T-helper 1 cell (primary cell): ENCODE data around the gene NOVA1.
"Not testable (repeated sequence)": the region's sequence is repeated elsewhere in the genome, so short reads cannot be mapped to it uniquely, and the experiment has no call there.

Experiments
- DNase-seq, 5 donors: peaks; one replicate each; pipeline ENCODE4 v3.0.0-alpha.2; 2012 to 2020
- total RNA-seq, 4 donors: gene quantifications; one replicate each; lab custom pipeline; 2026; lab: John Stamatoyannopoulos, UW

The NOVA1 gene, protein sequence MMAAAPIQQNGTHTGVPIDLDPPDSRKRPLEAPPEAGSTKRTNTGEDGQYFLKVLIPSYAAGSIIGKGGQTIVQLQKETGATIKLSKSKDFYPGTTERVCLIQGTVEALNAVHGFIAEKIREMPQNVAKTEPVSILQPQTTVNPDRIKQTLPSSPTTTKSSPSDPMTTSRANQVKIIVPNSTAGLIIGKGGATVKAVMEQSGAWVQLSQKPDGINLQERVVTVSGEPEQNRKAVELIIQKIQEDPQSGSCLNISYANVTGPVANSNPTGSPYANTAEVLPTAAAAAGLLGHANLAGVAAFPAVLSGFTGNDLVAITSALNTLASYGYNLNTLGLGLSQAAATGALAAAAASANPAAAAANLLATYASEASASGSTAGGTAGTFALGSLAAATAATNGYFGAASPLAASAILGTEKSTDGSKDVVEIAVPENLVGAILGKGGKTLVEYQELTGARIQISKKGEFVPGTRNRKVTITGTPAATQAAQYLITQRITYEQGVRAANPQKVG
- 0 reads per million in 4 donors for total RNA-seq

DNA sequence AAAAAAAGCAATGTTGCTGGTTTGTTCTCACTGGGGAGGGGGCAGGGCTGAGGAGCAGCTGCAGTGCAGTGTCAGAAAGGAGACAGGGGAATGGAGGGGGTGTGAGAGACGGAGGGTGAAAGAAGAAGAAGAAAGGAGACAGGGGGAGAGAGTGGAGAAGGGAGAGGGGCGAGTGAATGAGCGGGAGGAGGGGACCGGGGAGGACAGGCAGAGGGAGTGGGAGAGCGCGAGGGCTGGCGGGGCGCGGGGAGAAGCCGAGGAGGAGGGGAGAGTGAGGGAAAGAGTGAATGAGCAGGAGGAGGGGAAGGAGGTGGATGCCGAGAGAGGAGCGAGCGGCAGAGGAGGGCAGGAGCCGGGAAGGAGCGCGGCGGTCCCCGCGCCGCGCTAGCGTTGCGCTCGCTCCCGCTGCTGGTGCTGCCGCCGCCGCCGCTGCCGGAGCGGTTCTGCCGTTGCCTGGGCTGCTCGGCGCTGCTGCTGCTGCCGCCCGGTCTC, at the start of gene NOVA1:
Gene NOVA1 (minus strand): TSS at position 445 of the 492 bp plus-strand sequence. CDS start 597 bp downstream, outside the sequence.
- no peak for DNase-seq

GRCh38 chr14:26645057-26645456, 47.2 kb upstream of the NOVA1 start:
- DNase-seq, result not testable (repeated sequence)

GRCh38 chr14:26636561-26636960, 38.7 kb upstream of the NOVA1 start:
- no peak for DNase-seq

DNA sequence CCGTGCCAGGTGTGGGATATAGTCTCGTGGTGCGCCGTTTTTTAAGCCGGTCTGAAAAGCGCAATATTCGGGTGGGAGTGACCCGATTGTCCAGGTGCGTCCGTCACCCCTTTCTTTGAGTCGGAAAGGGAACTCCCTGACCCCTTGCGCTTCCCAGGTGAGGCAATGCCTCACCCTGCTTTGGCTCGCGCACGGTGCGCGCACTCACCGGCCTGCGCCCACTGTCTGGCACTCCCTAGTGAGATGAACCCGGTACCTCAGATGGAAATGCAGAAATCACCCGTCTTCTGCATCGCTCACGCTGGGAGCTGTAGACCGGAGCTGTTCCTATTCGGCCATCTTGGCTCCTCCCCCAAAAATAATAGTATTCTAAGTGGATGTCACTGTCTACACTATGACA, 37.1 kb upstream of the NOVA1 start:
- DNase-seq, result not testable (repeated sequence)

DNA sequence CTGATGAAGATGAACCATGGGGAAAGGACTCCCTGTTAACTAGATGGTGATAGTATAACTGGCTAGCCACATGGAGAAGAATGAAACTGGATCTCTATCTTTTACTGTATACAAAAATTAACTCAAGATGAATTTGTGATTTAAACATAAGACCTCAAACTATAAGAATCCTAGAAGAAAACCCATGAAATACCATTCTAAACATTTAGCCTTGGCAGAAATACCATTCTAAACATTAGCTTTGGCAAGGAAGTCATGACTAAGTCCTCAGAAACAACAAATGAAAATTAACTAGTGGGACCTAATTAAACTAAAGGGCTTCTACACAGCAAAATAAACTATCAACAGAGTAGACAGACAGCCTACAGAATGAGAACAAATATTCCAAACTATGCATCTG, 28.4 kb upstream of the NOVA1 start:
- DNase-seq, result no peak

DNA sequence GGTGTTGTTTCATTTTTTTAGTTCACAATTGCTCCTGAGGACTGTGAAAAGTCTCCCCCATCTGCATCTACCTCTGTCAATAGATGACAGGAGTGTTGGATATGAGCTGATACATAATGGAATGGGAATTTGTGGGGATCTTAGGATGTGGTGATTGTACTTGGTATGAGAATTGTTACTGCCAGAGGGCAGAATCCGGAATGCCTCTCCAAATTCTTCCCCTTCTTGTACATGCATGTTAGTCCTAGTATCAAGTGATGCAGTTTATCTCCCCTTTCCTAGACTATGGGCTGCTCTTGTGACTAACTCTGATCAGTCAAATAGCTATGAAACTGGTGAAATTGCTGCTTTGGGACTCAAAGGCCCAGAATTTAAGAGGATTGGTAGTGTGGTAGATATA, 24.8 kb upstream of the NOVA1 start:
- no peak for DNase-seq

DNA sequence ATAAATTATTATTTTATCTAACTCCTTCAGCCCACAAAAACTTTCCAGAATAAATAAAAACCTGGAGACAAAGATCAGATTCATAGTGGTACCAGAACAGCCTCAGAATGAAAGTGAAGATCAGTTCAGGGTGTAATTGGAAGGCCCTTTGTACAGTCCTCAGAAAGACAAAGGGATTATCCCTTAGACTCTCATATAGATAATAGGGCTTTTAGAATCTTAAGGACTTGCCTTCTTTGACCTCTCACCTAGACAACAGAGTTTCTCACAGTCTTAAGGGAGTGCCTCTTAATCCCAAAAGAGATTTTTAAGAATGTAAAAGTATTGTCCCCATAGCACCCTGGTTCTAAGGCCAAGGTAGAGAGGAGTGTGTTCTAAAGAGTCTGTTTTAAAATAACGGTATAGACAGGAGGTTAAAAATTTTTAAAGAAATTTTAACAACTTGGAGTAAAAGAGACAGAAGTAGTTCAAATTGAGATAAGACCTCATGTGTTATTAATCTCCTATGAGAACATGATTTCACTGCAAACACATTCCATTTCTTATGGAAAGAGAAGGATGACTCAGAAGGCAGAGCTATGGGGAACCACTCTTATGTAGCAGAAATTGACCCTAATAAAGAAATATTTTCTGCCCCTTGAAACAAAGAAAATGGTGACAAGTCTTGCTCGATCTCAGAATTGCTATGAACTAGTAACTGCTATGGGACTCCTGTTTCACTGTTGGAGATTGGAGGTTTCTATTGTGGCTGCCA, 24.2 kb upstream of the NOVA1 start:
- DNase-seq, result no peak

DNA sequence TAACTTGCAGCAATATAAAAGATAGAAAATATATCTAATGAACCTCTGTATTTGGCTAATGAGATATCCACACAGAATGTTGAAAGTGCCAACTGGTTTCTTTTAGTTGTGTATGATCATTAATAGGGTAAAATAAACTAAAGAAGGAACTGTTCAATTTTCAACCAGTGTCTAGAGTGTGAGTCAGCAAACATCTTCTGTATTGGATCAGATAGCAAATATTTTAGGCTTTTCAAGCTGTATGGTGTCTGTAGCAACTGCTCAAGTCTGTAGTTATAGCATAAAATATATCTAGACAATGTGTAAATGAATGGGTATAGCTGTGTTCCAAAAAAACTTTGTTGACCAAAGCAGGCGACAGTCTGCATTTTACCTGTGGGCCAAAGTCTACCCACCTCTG, 23.5 kb upstream of the NOVA1 start:
- DNase-seq, result no peak

DNA sequence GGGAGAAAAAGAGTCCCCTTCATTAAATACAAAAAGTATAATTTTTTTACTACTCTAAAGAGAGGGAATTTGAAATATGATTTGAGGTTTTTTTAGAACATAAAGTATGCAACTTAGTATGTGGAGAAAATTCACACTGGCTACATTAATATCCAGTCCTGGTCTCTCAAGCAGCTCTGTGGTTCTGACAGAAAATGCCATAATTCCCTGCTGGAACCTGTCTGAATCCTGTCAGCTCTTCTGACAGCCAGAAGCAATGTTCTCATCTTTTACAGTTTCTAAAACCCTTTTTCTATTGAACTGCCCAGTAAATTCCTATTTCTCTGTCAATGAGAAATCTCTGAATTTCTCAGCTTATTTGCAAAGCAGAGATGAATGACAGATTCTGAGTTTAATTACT, 13.4 kb upstream of the NOVA1 start:
- DNase-seq, result no peak

DNA sequence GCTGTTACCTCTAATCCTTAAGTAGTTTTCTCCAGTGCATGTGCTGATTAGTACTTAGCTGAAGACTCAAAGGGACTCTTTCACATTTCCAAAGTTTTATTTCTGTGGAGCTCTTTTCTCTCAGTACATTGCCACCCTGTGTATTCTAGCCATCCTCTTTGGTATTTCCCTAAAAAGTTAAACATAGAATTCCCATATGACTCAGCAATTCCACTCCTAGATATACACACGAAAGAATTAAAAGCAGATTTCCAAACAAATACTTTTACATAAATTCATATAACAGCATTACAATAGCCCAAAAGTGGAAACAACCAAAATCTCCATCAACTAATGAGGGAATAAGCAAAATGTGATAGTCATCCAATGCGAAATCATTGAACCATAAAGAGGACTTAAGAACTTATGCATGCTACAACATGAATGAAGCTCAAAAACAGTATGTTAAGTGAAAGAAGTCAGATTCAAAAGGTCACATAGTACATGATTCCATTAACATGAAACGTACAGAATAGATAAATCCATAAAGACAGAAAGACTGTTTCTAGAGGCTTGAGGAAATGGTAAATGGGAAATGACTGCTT, 9.0 kb upstream of the NOVA1 start:
- DNase-seq, result no peak

DNA sequence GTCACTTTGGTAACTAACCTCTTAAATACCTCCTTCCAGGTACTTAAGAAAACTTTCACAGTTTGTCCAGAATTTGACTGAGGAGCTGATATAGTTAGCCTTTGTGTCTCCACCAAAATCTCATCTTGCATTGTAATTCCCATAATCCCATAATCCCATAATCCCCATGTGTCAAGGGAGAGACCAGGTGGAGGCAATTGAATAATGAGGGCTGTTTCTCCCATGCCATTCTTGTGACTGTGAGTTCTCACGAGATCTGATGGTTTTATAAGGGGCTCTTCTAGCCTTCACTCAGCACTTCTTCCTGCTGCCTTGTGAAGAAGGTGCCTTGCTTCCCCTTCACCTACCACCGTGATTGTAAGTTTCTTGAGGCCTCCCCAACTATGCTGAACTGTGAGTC, 7.8 kb upstream of the NOVA1 start:
- DNase-seq, result no peak

DNA sequence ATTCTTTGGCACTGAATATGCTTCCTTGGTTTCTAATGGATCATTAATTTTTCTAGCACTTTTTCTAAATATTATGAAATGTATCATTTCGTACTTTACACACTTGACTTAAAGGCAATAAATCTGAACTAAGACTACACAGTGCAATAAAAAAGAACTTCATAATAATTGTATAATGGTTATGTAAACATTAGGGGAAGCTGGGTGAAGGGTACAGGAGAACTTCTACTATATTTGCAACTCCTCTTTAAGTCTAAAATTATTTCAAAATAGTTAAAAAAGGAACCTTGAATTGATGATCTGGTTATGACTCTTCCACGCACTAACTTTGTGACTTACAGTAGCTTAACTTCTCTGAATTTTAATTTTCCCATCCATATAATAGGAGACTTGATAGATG, 5.1 kb upstream of the NOVA1 start:
- no peak for DNase-seq

- DNase-seq, result no peak
Measured at GRCh38 chr14:26601856-26602255, 4.0 kb upstream of the NOVA1 start.

- no peak for DNase-seq
Measured at GRCh38 chr14:26599291-26599690, 1.5 kb upstream of the NOVA1 start.

DNA sequence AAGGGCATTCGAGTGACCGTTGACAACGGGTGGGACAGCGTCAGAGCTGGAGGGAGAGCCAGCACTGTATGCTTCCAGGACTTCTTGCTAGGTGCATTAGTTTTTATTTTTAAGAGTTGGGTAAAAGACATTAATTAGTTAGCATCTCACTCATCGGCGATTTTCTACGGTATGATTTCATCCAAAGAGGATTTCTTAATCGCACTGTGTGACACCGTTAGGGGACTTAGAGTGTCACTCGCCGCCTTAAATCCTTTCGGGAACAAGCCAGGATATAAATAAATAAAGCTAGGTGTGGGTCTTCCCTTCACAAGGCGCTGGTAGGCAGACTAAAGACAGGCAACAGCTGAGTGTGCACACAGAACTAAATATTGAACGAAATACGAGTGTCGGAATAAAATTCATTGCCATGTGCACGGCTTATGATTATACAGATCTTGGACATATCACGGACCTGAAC, 869 bp upstream of the NOVA1 start:
- DNase-seq, result no peak

GRCh38 chr14:26598081-26598671, 343 bp upstream of the NOVA1 start:
- DNase-seq, result peak in 1 of 5 donors; percentile 0

GRCh38 chr14:26597071-26597588, 703 bp downstream of the NOVA1 start:
- DNase-seq, result no peak

DNA sequence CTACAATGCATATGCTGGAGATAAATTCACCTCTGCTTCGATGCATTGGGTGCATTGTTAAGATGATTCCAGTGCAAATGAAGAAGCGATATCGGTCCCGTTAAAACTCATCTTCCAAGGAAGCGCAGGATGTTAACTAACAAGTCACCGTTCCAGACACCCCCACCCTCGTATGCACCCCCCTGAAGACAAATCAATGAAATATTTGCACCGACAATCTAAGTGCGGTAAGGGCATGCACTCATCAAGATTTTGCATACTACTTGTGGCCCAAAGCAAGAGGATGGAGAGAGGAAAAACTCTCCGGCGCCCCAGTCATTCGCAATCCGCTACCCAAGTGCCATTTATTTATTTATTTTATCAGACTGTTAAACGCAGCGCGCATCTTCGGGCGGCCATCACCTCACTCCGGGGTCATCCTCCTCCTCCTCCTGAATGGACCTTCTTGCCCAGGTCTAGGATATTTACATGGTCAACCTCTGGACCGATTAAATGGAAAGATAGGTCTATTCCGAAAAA, 1.2 kb downstream of the NOVA1 start:
- no peak for DNase-seq

GRCh38 chr14:26595926-26596542, 1.8 kb downstream of the NOVA1 start:
- no peak for DNase-seq

- no peak for DNase-seq
Measured at GRCh38 chr14:26594756-26595545, 2.9 kb downstream of the NOVA1 start.

GRCh38 chr14:26594148-26594547, 3.7 kb downstream of the NOVA1 start:
- DNase-seq, result no peak
